AG04450 (cell line): ENCODE measurements around the gene RAC2. TPM values are rescaled to one million over a fixed set of nuclear protein-coding genes. Genes with fewer than 3 reads are reported as not detected.

Experiments used
- CTCF ChIA-PET: fragments of 300-600, 350-600 bp; formaldehyde crosslinking; extraction: SDS; loops from one replicate; lab custom pipeline; 2022; ENCODE audit warnings: antibody characterized with exemption, inconsistent platforms; lab: Charles Lee
- POLR2A ChIA-PET: fragments of 350-600 bp; formaldehyde crosslinking; extraction: SDS; loops from one replicate; lab custom pipeline; 2021; ENCODE audit warnings: antibody characterized with exemption, inconsistent platforms; lab: Yijun Ruan, JAX
- DNase-seq: peaks from one replicate; pipeline ENCODE4 v3.0.0-alpha.2; 2011; ENCODE audit warnings: low read depth, low spot score
- H3K27ac ChIP-seq: one replicate; pipeline ENCODE4 v1.5.1; 2012; ENCODE audit warnings: low read depth, low read length, control low read depth
- H3K27me3 ChIP-seq: one replicate; pipeline ENCODE4 v1.6.0; 2012; ENCODE audit warnings: low read length; ENCODE audit not compliant: control insufficient read depth, insufficient read depth
- H3K4me3 ChIP-seq: 2 replicates; pipeline ENCODE4 v1.5.1; 2011; ENCODE audit warnings: mild to moderate bottlenecking, low read depth, low read length, control low read depth
- H3K9me3 ChIP-seq: 2 replicates; pipeline ENCODE4 v1.5.1; 2012; ENCODE audit warnings: low read length; ENCODE audit not compliant: control insufficient read depth, insufficient read depth
- polyA plus RNA-seq: library from polyadenylated mRNA; depleted of rRNA; stranded (reverse); fragments of >200 nt; gene quantifications from 2 replicates; pipeline ENCODE4 v1.2.3, GENCODE V29; 2011
- TF ChIP-seq, protein P1 (sequence below): IDR thresholded peaks from 2 replicates; pipeline ENCODE4 v1.5.1; 2011; ENCODE audit warnings: low read depth, low read length, control low read depth, inconsistent platforms

Gene RAC2
- polyA plus RNA-seq, 1 experiment = 25.0 TPM

DNA sequence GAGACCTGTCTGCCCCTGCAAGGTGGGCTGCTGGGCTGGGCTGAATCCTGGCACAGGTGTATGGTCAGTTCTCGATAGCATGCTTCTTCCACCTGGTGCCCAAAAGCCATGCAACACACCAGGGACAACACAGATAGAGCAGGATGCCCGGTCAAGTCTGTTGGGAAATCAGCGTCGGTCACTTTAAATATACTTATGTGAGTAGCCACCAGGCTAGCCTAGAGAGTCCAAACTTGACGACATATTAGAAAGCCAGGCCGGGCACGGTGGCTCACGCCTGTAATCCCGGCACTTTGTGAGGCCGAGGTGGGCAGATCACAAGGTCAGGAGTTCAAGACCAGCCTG is 65.0 kb downstream of the RAC2 start:
- H3K4me3 ChIP-seq = no peak overlapping the region
- no peak overlapping the region for H3K27ac ChIP-seq
- ChIA-PET CTCF (interaction anchor here (2.5 kb wide), 1 partner anchor 20 kb away, joined by 8 read pairs; no protein-coding TSS in a partner anchor), POLR2A (no interaction called here)
- no peak for DNase-seq
- H3K9me3 ChIP-seq = no peaks in the 10 kb centered on the region
- TF ChIP-seq, protein P1, sequence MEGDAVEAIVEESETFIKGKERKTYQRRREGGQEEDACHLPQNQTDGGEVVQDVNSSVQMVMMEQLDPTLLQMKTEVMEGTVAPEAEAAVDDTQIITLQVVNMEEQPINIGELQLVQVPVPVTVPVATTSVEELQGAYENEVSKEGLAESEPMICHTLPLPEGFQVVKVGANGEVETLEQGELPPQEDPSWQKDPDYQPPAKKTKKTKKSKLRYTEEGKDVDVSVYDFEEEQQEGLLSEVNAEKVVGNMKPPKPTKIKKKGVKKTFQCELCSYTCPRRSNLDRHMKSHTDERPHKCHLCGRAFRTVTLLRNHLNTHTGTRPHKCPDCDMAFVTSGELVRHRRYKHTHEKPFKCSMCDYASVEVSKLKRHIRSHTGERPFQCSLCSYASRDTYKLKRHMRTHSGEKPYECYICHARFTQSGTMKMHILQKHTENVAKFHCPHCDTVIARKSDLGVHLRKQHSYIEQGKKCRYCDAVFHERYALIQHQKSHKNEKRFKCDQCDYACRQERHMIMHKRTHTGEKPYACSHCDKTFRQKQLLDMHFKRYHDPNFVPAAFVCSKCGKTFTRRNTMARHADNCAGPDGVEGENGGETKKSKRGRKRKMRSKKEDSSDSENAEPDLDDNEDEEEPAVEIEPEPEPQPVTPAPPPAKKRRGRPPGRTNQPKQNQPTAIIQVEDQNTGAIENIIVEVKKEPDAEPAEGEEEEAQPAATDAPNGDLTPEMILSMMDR = no peak
- H3K27me3 ChIP-seq = peaks cover 9% of the 10 kb centered on the region

DNA sequence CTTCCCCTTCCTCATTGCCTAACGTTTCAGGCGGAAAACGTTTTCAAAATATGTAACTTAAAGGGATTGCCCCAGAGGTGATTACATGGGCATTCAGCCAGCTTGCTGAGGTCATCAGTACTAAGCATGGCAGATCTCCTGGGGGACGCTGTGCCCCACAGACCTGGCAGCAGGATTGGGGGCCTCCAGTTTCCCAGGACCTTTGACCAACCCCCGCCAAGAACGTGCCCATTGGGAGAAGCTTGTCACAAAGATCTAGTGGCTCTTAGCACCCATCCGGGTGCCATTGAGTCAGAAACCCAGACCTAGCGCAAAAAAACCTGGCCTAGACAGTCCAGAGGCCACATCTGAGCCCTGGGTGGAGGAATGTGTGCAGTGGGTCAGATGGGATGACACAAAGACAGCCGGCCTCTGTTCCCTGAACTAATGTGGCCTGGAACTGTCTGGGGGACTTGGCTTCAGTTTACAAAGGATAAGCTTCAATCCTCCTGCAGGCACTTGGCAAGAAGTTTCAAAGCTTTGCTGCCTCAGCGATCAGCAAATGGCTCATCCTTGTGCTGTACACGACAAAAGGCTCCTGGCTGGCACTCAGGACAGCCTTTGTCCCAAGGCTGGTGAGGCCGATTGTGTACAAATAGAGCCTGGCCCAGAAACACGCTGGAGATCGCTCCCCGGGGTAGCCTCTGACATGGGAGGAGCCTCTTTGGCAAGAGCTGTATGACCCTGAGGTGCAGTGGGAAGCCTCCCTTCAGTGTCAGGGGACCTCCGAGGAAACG is 65.5 kb downstream of the RAC2 start:
- H3K9me3 ChIP-seq = no peaks in the 10 kb centered on the region
- no peak overlapping the region for H3K27ac ChIP-seq
- POLR2A ChIA-PET = no interaction called here
- TF ChIP-seq, protein P1 = no peak
- CTCF ChIA-PET = interaction anchor here (0.6 to 2.5 kb wide), 3 partner anchors 19 to 23 kb away, joined by 4 to 10 read pairs (median 8); no protein-coding TSS in a partner anchor
- no peak for DNase-seq
- H3K4me3 ChIP-seq = no peak overlapping the region
- H3K27me3 ChIP-seq = peaks cover 13% of the 10 kb centered on the region

DNA sequence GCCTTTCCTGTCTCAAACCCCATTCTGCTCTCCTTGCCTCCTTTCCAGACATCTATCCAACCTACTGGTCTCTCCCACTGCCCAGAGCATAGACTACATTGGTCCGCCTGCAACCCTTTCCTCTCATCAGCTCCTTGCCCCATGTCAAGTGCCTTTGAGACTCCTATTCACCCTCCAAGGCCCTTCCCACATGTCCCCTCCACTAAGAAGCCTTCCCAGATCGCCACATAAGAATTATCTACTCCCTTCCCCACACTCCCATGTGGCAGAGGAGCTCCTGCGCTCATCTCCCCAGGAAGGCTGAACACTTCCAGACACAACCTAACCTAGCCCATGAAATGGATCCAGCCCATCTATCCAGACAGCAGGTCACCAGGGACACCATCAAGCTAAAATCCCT is 66.3 kb downstream of the RAC2 start:
- peaks cover 15% of the 10 kb centered on the region for H3K27me3 ChIP-seq
- no peaks in the 10 kb centered on the region for H3K9me3 ChIP-seq
- no peak overlapping the region for H3K4me3 ChIP-seq
- DNase-seq = no peak
- ChIA-PET CTCF (interaction anchor here (1.8 to 2.5 kb wide), 2 partner anchors 20 to 21 kb away, joined by 4 to 8 read pairs; no protein-coding TSS in a partner anchor), POLR2A (no interaction called here)
- H3K27ac ChIP-seq = no peak overlapping the region
- TF ChIP-seq, protein P1 = no peak

DNA sequence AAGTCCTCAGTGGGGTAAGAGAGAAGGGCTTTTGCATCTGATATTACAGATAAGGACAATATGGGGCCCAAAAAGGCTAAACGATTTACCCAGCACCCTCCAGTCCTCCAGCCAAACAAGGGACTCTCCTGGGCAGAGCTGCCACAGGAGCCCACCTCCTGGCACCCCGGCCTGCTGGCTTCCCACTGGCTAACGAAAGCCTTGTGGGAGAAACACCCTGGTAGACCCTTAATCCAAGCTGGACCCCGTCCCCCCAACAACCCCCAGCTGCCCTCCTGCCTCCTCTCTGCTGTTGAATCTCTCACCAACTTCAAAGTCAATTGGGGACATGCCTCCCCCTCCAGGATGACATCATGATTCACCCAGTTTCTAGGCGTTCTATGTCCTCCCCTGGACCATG is 66.8 kb downstream of the RAC2 start:
- ChIA-PET CTCF (interaction anchor here (1.8 to 2.5 kb wide), 2 partner anchors 20 to 22 kb away, joined by 4 to 8 read pairs; no protein-coding TSS in a partner anchor), POLR2A (no interaction called here)
- Histone ChIP-seq H3K9me3 (no peaks in the 10 kb centered on the region), H3K27me3 (peaks cover 15% of the 10 kb centered on the region), H3K4me3 (no peak overlapping the region), H3K27ac (no peak overlapping the region)
- no peak for DNase-seq
- TF ChIP-seq, protein P1 = no peak

DNA sequence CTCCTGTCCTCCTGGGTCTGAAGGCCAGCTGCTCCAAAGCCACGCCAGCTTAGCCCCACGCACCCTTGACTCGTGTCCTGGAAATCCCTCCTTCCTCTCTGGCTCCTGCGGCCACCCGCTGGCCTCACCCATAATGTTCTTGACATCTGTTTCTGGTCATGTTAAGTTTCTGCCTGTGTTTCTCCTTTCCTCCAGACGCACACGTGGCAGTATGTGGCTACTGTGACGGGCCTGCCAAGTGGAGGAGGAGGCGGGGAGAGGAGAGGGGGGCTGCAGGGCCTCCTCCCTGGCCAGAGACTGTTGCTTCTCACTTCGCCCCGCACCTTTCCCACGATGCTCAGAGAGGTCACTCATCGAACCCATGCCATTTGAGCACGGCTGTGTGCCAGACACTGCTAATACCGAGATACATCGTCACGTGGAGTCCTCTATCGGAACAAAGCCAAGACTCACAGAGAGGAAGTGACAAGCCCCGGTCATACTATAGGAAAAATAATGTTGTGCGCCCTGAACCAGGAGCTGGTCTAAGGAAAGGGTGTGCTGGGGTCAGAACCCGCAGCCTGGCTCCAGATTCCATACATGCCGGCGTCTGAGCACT is 67.5 kb downstream of the RAC2 start:
- CTCF ChIA-PET = interaction anchor here (1.3 to 1.8 kb wide), 2 partner anchors 10 to 21 kb away, joined by 4 read pairs; no protein-coding TSS in a partner anchor
- Histone ChIP-seq H3K27ac (peak overlapping the region; percentile 31), H3K27me3 (peaks cover 15% of the 10 kb centered on the region), H3K4me3 (no peak overlapping the region), H3K9me3 (no peaks in the 10 kb centered on the region)
- no peak for DNase-seq
- TF ChIP-seq, protein P1 = no peak
- POLR2A ChIA-PET = no interaction called here
